ENCODE data around the gene KYNU. TPM values are rescaled to one million over a fixed set of nuclear protein-coding genes. Genes with fewer than 3 reads are reported as not detected.
"Not testable (repeated sequence)": the region's sequence is repeated elsewhere in the genome, so short reads cannot be mapped to it uniquely, and the experiment has no call there.

Gene KYNU
- total and polyA plus RNA-seq, 3 experiments from 2014 or later: 0.20 TPM; not detected in 2

- ChIA-PET CTCF (no interaction called here), POLR2A (no interaction called here)
- H3K27me3 Mint-ChIP-seq: no peaks in the 10 kb centered on the region
- Histone ChIP-seq H3K27me3 (ENCODE audit: insufficient read depth, low read length, poor library complexity, severe bottlenecking) (no peaks in the 10 kb centered on the region), H3K4me3 (ENCODE audit: low read length) (no peak overlapping the region), H3K36me3 (ENCODE audit: insufficient read depth, low read length) (no peaks in the 10 kb centered on the region), H3K9me3 (ENCODE audit: low read length) (no peaks in the 10 kb centered on the region), H3K27ac (ENCODE audit: low read depth, low read length) (no peak overlapping the region), H3K4me1 (ENCODE audit: insufficient read depth, low read length) (no peaks in the 10 kb centered on the region)
- no peak for DNase-seq
- no peak overlapping the region for H3K27ac Mint-ChIP-seq
- H3K9me3 Mint-ChIP-seq: peaks cover 0 to 2% (median 0%) of the 10 kb centered on the region in 5 donors
- H3K4me3 Mint-ChIP-seq: no peak overlapping the region
- no peaks in the 10 kb centered on the region for H3K4me1 Mint-ChIP-seq
- H3K36me3 Mint-ChIP-seq: no peaks in the 10 kb centered on the region
These were observed 23.6 kb upstream of the KYNU start for GRCh38 chr2:142853912-142854311.

- POLR2A ChIA-PET: no interaction called here
- no peaks in the 10 kb centered on the region for H3K4me1 Mint-ChIP-seq
- Histone ChIP-seq H3K4me3 (ENCODE audit: low read length) (no peak overlapping the region), H3K9me3 (ENCODE audit: low read length) (no peaks in the 10 kb centered on the region), H3K4me1 (ENCODE audit: insufficient read depth, low read length) (no peaks in the 10 kb centered on the region), H3K36me3 (ENCODE audit: insufficient read depth, low read length) (no peaks in the 10 kb centered on the region), H3K27me3 (ENCODE audit: insufficient read depth, low read length, poor library complexity, severe bottlenecking) (no peaks in the 10 kb centered on the region), H3K27ac (ENCODE audit: low read depth, low read length) (no peak overlapping the region)
- DNase-seq: no peak
- H3K36me3 Mint-ChIP-seq: no peaks in the 10 kb centered on the region
- H3K9me3 Mint-ChIP-seq: peaks cover 0 to 2% (median 0%) of the 10 kb centered on the region in 5 donors
- CTCF ChIA-PET: no interaction called here
- no peak overlapping the region for H3K4me3 Mint-ChIP-seq
- H3K27me3 Mint-ChIP-seq: no peaks in the 10 kb centered on the region
- no peak overlapping the region for H3K27ac Mint-ChIP-seq
These were observed 20.0 kb upstream of the KYNU start for GRCh38 chr2:142857256-142858164.

GRCh38 chr2:142858961-142859360 is 18.5 kb upstream of the KYNU start:
- no peaks in the 10 kb centered on the region for H3K27me3 ChIP-seq (ENCODE audit: insufficient read depth, low read length, poor library complexity, severe bottlenecking)
- Mint-ChIP-seq H3K4me3 (no peak overlapping the region), H3K27ac (no peak overlapping the region), H3K36me3 (no peaks in the 10 kb centered on the region), H3K4me1 (no peaks in the 10 kb centered on the region), H3K27me3 (peaks cover 0 to 2% of the 10 kb centered on the region in 2 donors), H3K9me3 (no peaks in the 10 kb centered on the region)
- H3K4me1 ChIP-seq (ENCODE audit: insufficient read depth, low read length): no peaks in the 10 kb centered on the region
- H3K4me3 ChIP-seq (ENCODE audit: low read length): no peak overlapping the region
- CTCF ChIA-PET: no interaction called here
- H3K9me3 ChIP-seq (ENCODE audit: low read length): no peaks in the 10 kb centered on the region
- H3K27ac ChIP-seq (ENCODE audit: low read depth, low read length): no peak overlapping the region
- no peak for DNase-seq
- POLR2A ChIA-PET: no interaction called here
- H3K36me3 ChIP-seq (ENCODE audit: insufficient read depth, low read length): no peaks in the 10 kb centered on the region

GRCh38 chr2:142862299-142862698 is 15.2 kb upstream of the KYNU start:
- H3K9me3 ChIP-seq (ENCODE audit: low read length): no peaks in the 10 kb centered on the region
- H3K4me1 ChIP-seq (ENCODE audit: insufficient read depth, low read length): no peaks in the 10 kb centered on the region
- Mint-ChIP-seq H3K4me3 (no peak overlapping the region), H3K9me3 (no peaks in the 10 kb centered on the region), H3K4me1 (no peaks in the 10 kb centered on the region), H3K36me3 (no peaks in the 10 kb centered on the region), H3K27me3 (peaks cover 2 to 3% of the 10 kb centered on the region in 2 donors), H3K27ac (no peak overlapping the region)
- no peak overlapping the region for H3K27ac ChIP-seq (ENCODE audit: low read depth, low read length)
- ChIA-PET POLR2A (no interaction called here), CTCF (no interaction called here)
- no peaks in the 10 kb centered on the region for H3K27me3 ChIP-seq (ENCODE audit: insufficient read depth, low read length, poor library complexity, severe bottlenecking)
- no peak for DNase-seq
- H3K36me3 ChIP-seq (ENCODE audit: insufficient read depth, low read length): no peaks in the 10 kb centered on the region
- no peak overlapping the region for H3K4me3 ChIP-seq (ENCODE audit: low read length)

GRCh38 chr2:142862847-142863246 is 14.6 kb upstream of the KYNU start:
- no peaks in the 10 kb centered on the region for H3K4me1 ChIP-seq (ENCODE audit: insufficient read depth, low read length)
- no peaks in the 10 kb centered on the region for H3K27me3 ChIP-seq (ENCODE audit: insufficient read depth, low read length, poor library complexity, severe bottlenecking)
- ChIA-PET CTCF (no interaction called here), POLR2A (no interaction called here)
- H3K27ac ChIP-seq (ENCODE audit: low read depth, low read length): no peak overlapping the region
- Mint-ChIP-seq H3K9me3 (no peaks in the 10 kb centered on the region), H3K4me1 (no peaks in the 10 kb centered on the region), H3K36me3 (no peaks in the 10 kb centered on the region), H3K4me3 (no peak overlapping the region), H3K27ac (no peak overlapping the region), H3K27me3 (peaks cover 2 to 3% of the 10 kb centered on the region in 2 donors)
- no peak for DNase-seq
- H3K4me3 ChIP-seq (ENCODE audit: low read length): no peak overlapping the region
- no peaks in the 10 kb centered on the region for H3K9me3 ChIP-seq (ENCODE audit: low read length)
- H3K36me3 ChIP-seq (ENCODE audit: insufficient read depth, low read length): no peaks in the 10 kb centered on the region

GRCh38 chr2:142863485-142863961 is 13.9 kb upstream of the KYNU start:
- H3K27ac Mint-ChIP-seq: no peak overlapping the region
- DNase-seq: no peak
- Histone ChIP-seq H3K9me3 (ENCODE audit: low read length) (no peaks in the 10 kb centered on the region), H3K36me3 (ENCODE audit: insufficient read depth, low read length) (no peaks in the 10 kb centered on the region), H3K27ac (ENCODE audit: low read depth, low read length) (no peak overlapping the region), H3K4me3 (ENCODE audit: low read length) (no peak overlapping the region), H3K4me1 (ENCODE audit: insufficient read depth, low read length) (no peaks in the 10 kb centered on the region), H3K27me3 (ENCODE audit: insufficient read depth, low read length, poor library complexity, severe bottlenecking) (no peaks in the 10 kb centered on the region)
- no peaks in the 10 kb centered on the region for H3K36me3 Mint-ChIP-seq
- H3K9me3 Mint-ChIP-seq: no peaks in the 10 kb centered on the region
- POLR2A ChIA-PET: no interaction called here
- H3K4me1 Mint-ChIP-seq: no peaks in the 10 kb centered on the region
- H3K4me3 Mint-ChIP-seq: no peak overlapping the region
- CTCF ChIA-PET: no interaction called here
- peaks cover 2 to 3% of the 10 kb centered on the region in 2 donors for H3K27me3 Mint-ChIP-seq

- H3K27me3 Mint-ChIP-seq; H3K27ac ChIP-seq (ENCODE audit: low read depth, low read length); DNase-seq; H3K27ac Mint-ChIP-seq; H3K9me3 ChIP-seq (ENCODE audit: low read length); H3K4me3 ChIP-seq (ENCODE audit: low read length); H3K36me3 ChIP-seq (ENCODE audit: insufficient read depth, low read length); H3K4me1 Mint-ChIP-seq; H3K4me1 ChIP-seq (ENCODE audit: insufficient read depth, low read length); H3K36me3 Mint-ChIP-seq; CTCF ChIA-PET; H3K9me3 Mint-ChIP-seq; H3K4me3 Mint-ChIP-seq; POLR2A ChIA-PET; H3K27me3 ChIP-seq (ENCODE audit: insufficient read depth, low read length, poor library complexity, severe bottlenecking): not testable (repeated sequence)
These were observed 12.9 kb upstream of the KYNU start for GRCh38 chr2:142864605-142865004.

GRCh38 chr2:142865924-142866323 is 11.5 kb upstream of the KYNU start:
- H3K4me3 Mint-ChIP-seq: peak overlapping the region in 2 of 7 donors; percentile 20 to 25
- no peaks in the 10 kb centered on the region for H3K4me1 Mint-ChIP-seq
- no peak overlapping the region for H3K27ac Mint-ChIP-seq
- no peak overlapping the region for H3K4me3 ChIP-seq (ENCODE audit: low read length)
- H3K9me3 Mint-ChIP-seq: peaks cover 0 to 2% (median 0%) of the 10 kb centered on the region in 5 donors
- H3K27me3 Mint-ChIP-seq: peaks cover 2 to 6% of the 10 kb centered on the region in 2 donors
- no peaks in the 10 kb centered on the region for H3K36me3 Mint-ChIP-seq
- no peaks in the 10 kb centered on the region for H3K9me3 ChIP-seq (ENCODE audit: low read length)
- H3K36me3 ChIP-seq (ENCODE audit: insufficient read depth, low read length): no peaks in the 10 kb centered on the region
- H3K27me3 ChIP-seq (ENCODE audit: insufficient read depth, low read length, poor library complexity, severe bottlenecking): no peaks in the 10 kb centered on the region
- CTCF ChIA-PET: no interaction called here
- no peaks in the 10 kb centered on the region for H3K4me1 ChIP-seq (ENCODE audit: insufficient read depth, low read length)
- DNase-seq: no peak
- H3K27ac ChIP-seq (ENCODE audit: low read depth, low read length): no peak overlapping the region
- POLR2A ChIA-PET: no interaction called here
